GM11168 (cell line): ENCODE data around the gene PRXL2B.

ENCODE experiments used
- in situ Hi-C: fragments of 300-500 bp; cut with MboI; formaldehyde crosslinking; loops from one replicate; pipeline ENCODE4 v1.12.0; 2022; ENCODE audit warnings: low sequenced_read_pairs; ENCODE audit not compliant: unreplicated experiment

Gene PRXL2B

DNA sequence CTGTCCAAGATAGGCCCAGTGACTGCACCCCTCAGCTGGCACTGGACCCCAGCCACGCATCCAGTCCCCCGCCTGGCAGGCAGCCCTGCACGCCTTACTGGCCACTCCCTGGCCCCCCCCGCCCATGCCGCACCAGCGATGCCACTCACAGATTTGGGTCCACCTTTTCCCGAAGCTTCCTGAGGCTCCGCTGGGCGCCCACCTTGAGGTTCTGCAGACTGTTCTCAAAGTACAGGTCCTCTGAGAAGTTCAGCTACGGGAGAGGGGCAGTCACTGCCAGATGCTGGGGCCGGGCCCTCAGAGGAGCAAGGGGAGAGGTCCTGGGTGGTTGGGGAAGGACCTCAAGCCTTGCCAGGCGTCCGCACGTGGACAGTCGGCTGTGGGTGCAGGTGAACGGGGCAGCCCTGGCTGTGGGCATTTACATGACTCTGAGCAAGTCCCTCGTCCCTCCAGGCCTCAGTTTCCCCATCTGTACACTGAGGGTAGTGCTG is 8.1 kb downstream of the PRXL2B start:
- in situ Hi-C loops, result loop anchor here (25.0 kb wide), 1 partner anchor 407 kb away; the partner anchor contains the start of gene FAAP20

DNA sequence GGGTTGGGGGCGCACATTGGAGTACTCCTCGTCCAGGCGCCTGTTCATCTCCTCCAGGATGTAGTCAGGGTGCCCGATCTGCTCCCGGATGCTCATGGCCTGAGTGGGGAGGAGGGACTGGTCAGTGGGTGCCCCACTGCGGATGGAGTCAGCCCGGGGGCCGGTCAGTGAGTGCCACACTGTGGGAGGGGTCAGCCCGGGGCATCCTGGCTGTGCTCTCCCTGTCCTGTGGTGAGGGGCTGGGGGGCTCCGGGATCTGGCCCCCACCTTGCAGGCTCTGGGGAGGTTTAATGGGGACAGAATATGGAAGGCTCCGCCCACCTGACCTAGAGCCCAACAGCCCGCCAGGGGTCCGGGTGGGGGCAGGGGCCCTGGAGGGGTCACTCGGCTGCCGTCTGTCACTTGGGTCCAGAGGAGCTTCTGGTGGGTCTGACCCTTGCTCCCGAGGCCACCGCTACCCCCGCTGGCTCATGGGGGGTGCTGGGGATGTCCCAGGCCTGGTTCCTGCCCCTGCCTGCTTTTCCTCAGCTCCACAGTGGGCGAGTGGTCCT is 8.8 kb downstream of the PRXL2B start:
- in situ Hi-C loops, result loop anchor here (25.0 kb wide), 1 partner anchor 408 kb away; the partner anchor contains the start of gene FAAP20

DNA sequence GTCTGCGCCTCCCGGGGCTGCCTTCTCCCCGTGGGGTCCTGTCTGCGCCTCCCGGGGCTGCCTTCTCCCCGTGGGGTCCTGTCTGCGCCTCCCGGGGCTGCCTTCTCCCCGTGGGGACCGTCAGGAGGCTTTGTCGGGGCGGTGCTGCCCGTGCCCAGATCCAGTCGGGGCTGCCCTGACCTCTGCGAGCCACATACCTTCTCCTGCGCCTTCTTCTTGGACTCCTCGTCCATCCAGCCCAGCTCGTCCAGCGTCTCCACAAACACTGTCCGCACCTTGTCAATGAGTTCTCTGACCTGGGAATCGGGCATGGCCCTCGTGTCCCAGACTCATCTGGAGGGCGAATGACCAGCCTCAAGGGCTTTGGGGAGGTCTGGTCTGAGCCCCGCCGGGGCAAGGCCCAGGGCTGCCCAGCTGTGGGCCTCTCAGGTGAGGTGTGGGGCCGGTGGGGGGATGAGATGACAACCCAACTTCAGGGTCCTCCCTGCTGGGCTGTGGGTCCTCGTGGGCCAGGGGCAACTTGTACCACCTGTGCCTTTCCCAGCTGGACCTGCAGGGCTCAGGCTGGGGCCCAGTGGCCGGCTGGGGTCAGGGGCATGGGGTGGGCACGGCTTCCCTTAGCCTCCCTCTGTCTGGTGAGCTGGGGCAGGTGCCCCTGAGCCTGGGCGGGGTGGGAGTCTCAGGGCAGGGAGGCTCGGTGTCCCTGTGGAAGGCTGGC is 9.4 kb downstream of the PRXL2B start:
- in situ Hi-C loops, result loop anchor here (25.0 kb wide), 1 partner anchor 409 kb away; the partner anchor contains the start of gene FAAP20

DNA sequence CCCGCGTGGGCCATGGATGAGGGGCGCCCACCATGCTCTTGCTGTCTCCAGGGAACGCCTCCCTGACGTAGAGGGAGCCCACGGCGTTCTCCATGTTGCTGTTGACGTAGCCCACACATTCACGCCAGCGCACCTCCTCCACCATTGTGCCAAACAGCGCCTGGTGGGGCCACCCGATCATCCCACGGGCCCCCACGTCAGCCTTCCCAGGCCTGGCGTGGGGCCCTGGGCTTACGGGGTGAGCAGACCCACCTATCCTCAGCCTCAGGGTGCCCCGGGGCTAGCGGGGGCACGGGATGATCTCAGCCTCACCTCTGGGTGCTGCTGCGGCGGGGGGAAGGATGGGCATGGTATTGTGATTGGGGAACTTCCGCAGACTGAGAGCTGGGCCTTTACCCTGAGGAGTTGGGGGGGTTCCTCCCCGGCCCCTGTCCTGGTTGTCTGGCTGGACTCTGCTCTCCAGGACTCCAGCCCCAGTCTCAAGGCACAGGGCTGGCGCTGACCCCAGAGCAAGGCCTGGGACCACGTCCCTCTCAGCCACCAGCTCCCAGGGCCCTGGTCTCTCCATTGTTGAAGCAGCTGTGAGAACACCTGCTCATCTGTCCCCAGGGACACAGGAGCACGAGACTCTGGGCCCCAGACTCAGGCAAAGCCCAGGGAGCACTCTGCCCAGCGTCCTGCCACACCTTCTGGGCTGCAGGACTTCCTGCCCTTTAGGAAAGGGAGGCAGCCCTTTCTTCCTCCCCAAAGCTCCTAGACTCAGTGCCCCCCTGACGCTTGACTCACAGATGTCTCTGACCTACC is 10.2 kb downstream of the PRXL2B start:
- in situ Hi-C loops, result loop anchor here (25.0 kb wide), 1 partner anchor 409 kb away; the partner anchor contains the start of gene FAAP20

DNA sequence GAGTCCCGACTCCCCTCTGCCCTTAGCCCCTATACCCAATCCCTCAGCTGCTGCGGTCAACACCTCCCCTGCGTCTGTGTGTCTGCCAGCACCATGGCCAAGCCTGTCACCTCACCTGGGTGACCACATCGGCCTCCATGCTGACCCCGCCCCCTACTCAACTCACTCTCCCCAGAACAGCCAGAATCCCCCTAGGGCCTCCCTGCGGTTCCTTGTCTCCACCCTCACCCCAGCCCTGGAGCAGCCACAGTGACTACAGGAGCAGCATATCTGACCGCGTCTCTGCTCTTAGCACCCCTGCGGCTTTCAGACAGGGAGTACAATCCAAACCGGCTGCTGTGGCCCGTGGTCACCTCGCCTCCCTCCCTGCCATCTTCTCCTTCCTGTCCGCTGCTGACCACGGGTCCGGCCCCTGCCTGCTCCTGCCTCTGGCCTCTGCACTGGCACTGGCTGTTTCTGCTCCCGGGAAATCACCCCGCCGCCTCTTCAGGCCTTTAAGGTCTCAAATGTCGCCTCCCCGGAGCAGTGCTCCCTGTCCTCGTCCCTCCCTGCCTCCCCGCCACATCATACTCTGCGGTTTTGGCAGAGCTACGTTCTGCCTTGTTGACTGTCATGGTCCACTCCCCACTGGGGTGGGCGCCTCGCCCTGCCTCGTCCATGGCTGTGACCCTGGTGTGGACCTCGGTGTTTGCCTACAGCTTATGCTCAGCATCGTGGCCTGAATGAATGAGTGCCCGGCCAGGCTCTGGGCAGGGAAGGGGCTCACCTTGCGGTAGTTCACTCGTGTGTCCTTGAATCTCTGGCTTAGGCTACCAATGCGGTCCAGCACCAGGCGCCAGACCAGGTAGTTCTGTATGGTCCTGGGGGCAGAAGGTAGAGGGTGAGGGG is 11.1 kb downstream of the PRXL2B start:
- in situ Hi-C loops, result loop anchor here (25.0 kb wide), 1 partner anchor 410 kb away; the partner anchor contains the start of gene FAAP20

DNA sequence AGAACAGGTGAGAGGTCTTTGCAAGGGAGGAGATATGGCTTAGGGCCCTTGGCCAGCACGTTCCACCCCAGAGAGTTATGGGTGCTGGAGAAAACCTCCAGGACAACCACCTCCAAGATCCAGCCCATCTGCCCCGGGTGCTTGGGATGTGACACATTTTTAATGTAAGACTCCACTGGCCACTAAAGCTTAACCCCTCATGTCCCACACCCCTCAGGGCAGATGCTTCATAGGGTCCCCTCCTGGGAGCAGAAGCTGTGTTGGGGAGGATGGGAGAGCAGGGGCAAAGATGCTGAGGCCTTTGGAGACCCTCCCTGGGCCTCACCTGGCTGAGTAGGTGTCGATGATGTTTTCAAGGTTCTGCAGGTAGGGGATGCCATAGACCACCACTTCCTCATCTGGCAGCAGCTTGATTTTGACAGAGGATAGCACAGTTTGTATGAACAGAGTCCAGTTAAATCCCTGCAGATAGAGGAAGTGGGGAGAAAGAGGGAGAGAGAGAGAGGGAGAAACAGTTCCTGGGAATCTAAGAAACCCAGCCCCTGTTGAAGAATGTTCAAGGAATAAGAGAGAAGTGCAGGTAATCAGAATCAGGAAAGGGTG is 11.9 kb downstream of the PRXL2B start:
- in situ Hi-C loops, result loop anchor here (25.0 kb wide), 1 partner anchor 411 kb away; the partner anchor contains the start of gene FAAP20

DNA sequence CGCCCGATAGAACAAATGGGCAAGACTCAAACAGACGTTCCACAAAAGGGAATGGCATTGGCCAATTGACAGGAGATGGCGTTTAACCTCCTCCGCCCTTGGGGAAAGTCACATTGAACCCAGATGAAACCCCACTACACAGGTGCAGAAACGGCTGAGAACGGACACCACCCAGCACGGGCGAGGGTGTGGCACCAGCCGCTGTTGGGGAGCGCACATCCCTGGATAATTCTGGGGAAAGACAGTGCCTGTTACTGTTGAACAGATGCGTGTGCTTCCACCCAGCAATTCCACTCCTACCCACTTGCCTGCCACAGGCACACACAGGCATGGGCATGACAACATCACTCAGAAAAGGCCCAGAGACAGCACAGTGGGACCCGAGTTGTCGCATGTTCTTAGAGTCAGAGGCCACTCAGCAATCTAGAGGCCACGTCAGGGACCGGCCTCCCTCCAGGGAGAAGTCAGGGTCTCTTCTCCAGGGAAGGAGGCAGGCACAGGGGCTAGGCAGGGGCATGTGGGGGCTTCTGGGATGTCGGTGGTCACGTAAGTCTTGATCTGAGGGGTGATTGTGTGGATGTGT is 15.2 kb downstream of the PRXL2B start:
- in situ Hi-C loops, result no loop called here

DNA sequence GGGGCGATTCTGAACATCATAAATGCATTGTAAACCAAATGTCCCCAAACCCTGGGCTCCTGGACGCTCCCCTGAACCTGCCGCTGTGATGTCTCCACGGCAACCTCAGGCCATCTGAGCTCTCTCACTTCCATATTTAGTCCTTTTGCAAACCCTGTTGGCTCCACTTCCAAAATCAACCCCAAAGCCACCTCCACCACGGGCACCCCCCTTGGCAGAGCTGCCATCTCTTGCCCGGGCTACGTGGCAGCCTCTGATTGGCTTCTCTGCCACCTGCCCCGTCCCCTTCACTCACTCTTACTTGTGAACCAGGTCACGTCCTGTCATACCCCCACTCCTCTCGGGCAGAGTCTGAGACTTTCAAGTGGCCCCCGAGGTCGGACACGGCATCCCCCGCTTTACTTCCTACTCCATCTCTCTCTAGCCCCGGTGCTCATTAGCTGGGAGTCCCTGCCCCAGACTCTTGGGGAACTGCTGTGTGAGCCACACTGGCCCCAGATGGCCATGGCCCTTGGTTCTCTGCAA is 15.8 kb downstream of the PRXL2B start:
- in situ Hi-C loops, result no loop called here

DNA sequence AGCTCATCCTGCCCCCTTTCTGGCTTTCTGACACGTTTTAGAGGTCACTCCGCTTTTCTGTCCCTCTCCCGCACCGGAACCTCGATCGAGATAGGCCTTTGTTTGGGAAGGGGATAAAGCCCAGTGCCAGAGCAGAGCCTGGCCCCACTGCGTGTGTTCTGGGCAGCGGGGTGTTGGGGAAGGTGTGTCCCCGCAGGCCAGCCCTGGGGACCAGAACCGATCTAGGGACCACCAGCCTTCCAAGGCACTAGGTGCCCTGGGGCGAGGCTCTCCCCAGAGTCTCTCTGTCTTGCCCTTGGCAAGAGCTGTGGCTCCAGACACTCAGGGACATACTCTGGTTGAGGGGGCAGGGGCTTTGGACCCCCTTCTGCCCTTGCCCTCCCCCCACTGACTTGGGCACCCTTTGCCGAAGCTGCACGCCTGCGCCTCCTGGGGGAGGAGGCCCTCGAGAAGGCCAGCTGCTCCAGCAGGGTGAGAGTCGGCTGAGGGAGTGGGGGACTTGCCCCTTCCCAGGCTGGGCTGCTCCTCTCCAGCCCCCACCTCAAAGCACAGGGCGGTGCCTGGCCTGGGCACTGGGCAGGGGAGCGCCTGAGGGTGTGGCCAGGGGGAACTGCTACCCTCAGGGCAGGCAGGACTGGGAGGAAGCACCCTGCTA is 16.4 kb downstream of the PRXL2B start:
- in situ Hi-C loops, result no loop called here

DNA sequence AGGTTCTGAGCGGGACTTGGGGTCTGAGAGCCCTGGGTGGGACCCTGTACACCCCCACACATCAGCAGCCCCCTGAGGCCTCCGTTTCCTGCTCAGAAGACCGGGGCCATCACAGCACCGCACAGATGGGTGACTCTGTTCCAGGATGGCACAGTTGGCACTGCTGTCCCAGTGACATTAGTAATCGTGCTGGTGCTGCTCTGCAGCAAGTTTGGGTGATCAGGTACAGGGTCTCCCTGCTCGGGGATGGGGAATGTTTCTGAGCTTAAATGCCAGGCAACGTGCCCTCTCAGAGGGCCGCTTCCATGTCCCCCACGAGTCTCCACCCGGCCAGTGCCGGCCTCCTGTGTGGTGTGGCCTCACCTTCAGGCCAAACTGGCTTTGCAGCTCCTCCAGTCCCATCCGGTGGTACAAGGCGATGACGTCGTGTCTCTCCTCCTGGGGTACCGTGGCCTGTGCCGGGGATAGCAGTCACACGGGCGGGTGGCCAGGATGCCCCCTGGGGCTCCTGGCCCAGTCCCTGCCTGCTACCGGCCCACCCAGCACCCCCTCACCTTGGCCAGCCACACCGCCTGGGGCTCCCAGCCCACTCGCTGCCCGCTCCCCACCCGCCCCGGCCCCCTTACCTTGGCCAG is 17.1 kb downstream of the PRXL2B start:
- in situ Hi-C loops, result no loop called here

DNA sequence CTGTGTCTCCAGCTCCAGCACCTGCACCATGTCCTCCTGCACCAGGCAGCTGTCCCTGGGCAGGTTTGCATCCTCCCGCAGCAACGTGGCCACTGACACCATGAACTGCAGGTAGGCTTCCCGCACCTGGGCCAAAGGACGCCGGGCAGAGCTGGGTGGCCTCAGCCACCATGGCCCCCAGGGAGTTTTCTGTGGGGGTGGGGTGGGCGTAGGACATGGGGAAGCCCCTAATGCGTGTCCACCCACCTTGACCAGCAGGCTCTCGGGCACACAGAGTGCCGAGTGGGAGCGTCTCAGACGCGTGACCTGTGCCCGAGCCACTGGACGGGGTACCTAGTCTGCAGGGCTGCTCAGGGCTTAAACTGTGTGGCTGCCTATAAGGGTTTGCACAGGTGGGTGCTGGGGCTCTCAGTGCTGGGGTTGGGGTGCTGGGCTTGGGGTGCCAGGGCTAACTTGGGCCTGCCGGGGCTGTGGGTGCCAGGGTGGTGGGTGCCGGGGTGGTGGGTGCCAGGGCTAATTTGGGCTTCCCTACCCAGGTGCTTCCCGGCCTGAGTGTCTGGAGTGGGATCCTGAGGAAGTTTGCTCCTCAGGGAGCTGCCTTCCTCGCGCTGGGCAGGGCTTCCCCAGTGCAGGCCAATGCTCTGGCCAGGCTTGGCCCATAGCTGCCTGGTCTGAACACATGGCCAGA is 17.7 kb downstream of the PRXL2B start:
- in situ Hi-C loops, result no loop called here

DNA sequence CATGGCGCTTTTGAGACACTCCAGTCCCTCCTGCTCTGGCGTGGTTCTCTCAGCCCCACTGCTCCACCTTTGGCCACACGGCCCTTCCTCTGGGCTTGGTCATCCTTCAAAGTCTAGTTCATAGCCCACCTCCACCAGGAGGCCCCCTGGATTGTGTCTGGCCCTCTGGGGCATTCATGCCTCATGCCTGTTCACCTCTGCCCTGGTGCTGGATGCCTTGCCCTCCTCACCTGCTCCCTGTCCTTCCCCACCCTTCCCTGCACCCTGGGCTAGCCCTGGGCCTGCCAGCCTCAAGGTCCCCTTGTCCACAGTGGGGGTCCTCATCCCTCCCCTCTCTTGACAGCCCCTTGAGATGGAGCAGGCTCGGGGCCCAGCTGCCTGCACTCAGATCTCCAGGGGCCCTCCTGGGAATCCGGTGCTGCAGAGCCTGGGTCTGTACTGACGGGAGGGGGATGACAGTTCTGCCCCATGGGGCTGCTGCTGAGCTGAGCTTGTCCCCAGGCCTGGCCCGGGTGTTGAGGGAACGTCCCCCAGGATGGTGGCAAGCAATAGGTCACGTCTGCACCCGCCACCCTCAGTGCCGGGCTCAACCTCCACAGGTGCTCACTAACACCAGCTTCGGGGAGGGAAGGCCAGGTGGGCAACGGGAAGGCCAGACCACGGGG is 18.4 kb downstream of the PRXL2B start:
- in situ Hi-C loops, result no loop called here

DNA sequence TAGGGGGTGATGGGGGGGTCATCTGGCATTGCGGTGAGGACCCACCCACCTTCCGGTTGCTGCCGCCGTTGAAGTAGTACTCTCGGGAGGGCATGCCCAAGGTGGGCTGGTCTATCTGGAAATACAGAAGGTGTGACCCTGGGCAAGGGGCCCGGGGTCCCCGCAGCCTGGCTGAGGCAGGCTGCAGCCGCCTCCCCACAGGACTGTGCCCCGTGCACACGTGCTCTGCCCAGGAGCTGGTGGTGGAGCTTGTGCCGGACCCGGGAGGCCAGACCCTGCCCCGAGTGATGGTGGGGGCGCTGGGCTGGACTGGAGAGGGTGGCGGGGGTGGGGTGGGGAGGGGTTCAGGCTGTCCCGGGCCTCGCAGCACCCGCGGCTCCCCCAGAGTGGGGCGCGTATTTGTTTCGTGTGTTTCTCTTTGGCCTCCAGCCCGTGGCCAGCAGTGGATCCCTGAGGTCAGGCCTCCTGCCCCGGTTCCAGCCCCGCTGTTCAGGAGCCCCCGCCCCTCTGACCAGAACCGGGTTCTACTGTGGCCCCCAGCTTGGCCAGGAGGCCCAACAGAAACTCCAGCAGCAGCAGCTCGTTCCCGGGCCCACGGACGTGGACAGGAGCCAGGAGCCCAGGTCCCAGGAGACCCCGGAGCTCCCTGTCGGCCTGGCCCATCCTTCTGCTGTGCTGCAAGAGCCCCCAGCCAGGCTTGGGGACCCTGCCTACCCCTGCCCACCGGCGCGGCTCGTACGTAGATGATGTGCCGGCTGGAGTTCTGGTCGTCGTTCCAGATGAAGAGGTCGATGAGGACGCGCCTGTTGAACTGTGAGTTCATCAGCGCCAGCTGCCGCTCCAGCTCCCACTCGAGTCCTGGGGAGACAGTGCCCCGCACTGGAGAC is 19.2 kb downstream of the PRXL2B start:
- in situ Hi-C loops, result no loop called here

DNA sequence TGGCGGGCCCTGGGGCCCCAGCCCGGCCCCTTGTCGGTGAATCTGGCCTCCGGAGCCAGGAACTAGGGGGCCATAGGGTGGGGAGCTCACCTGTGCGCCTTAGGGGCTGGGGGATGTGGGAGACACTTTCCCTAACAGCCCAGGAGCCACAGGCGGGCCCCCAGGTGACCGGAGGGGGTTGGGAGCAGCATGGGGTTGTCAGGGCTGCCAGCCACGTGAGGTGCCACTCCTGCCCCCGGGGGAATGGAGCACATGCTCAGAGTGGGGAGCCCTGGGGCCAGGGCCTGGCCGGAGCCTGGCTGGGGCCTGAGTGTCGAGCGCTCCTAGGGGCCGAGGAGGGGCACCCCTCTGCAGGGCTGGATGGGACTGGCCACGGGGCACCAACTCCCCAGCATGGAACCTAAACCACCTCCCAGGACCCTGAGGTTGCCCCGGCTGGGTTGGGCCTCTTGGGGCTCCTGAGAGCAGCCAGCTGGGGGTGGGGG is 19.9 kb downstream of the PRXL2B start:
- in situ Hi-C loops, result no loop called here

DNA sequence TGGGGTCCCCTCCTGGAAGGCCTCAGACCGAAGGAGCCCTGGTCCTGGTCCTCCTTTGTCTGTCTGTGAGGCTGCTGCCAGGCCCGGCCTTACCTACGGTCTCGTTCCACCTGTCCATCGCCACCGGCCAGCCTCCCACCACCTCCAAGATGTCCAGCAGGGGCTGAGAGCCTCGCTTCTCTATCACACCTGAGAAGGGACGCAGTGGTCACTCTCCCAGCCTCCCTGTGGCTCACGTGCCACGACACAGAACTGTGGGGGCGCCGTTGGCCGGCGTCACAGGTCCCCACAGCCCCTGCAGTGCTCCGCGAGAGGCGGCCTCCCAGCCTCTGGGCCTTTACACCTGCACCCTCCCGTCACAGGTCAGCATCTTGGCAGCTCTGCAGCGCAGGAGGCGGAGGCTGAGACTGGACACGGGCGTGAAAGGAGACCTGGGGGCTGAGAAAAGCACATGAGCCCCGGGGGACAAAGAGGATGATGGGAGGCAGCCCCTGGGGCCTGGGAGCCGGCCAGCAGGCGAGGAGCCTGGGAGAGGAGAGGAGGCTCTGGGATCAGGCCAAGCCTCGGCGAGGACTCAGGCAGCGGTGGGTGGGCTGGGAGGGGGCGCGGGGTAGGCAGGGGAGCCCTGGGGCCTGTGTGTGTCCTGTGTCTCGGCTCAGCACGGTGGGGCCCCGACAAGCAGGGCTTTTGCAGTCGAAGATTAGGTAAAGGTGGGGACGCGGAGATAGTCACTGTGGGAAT is 20.5 kb downstream of the PRXL2B start:
- in situ Hi-C loops, result no loop called here
